Stimulated activated CD8-positive, alpha-beta memory T cell treated with anti-CD3 and anti-CD28 coated beads, Interleukin-15, amount 100 ng/mL, for 4 hours (primary cell): Measurements from ENCODE around the gene MED1.
"Not testable (repeated sequence)": the region's sequence is repeated elsewhere in the genome, so short reads cannot be mapped to it uniquely, and the experiment has no call there.

ENCODE experiments used
- DNase-seq, 2 donors: peaks; one replicate each; pipeline ENCODE4 v3.0.0-alpha.2; 2020; ENCODE audit warnings: low read depth in 2 of 2

MED1 gene

GRCh38 chr17:39450847-39451581 lies at the start of gene MED1:
Gene MED1, minus strand, starts transcription at chr17:39451263. Its CDS starts 201 bp downstream, at chr17:39451062.
- peak; percentile 79 to 81 for DNase-seq

GRCh38 chr17:39496921-39497320 lies 45.9 kb upstream of the MED1 start:
- DNase-seq = not testable (repeated sequence)

- DNase-seq = no peak
Observed at GRCh38 chr17:39487946-39488345, 36.9 kb upstream of the MED1 start.

GRCh38 chr17:39487490-39487889 lies 36.4 kb upstream of the MED1 start:
- not testable (repeated sequence) for DNase-seq

GRCh38 chr17:39486242-39486641 lies 35.2 kb upstream of the MED1 start:
- DNase-seq = no peak

GRCh38 chr17:39485555-39485954 lies 34.5 kb upstream of the MED1 start:
- no peak for DNase-seq

GRCh38 chr17:39484178-39484577 lies 33.1 kb upstream of the MED1 start:
- no peak for DNase-seq

- DNase-seq = no peak
Observed at GRCh38 chr17:39483506-39483905, 32.4 kb upstream of the MED1 start.

- not testable (repeated sequence) for DNase-seq
Observed at GRCh38 chr17:39479631-39480030, 28.6 kb upstream of the MED1 start.

GRCh38 chr17:39473310-39473709 lies 22.2 kb upstream of the MED1 start:
- DNase-seq = no peak

GRCh38 chr17:39468610-39469009 lies 17.5 kb upstream of the MED1 start:
- DNase-seq = not testable (repeated sequence)

GRCh38 chr17:39464639-39465181 lies 13.6 kb upstream of the MED1 start:
- DNase-seq = not testable (repeated sequence)

GRCh38 chr17:39462631-39463375 lies 11.7 kb upstream of the MED1 start:
- no peak for DNase-seq

GRCh38 chr17:39461926-39462569 lies 11.0 kb upstream of the MED1 start:
- no peak for DNase-seq

GRCh38 chr17:39461113-39461925 lies 10.3 kb upstream of the MED1 start, which contains the start of gene CDK12:
Gene CDK12, plus strand, starts transcription at chr17:39461486. Its CDS starts 586 bp downstream, at chr17:39462072.
- peak; percentile 82 to 92 for DNase-seq

GRCh38 chr17:39455919-39456318 lies 4.9 kb upstream of the MED1 start:
- no peak for DNase-seq

- no peak for DNase-seq
Observed at GRCh38 chr17:39450051-39450450, 1.0 kb downstream of the MED1 start.

- DNase-seq = no peak
Observed at GRCh38 chr17:39447561-39447960, 3.5 kb downstream of the MED1 start.

- DNase-seq = no peak
Observed at GRCh38 chr17:39443326-39443725, 7.7 kb downstream of the MED1 start.

- DNase-seq = not testable (repeated sequence)
Observed at GRCh38 chr17:39439868-39440267, 11.2 kb downstream of the MED1 start.

GRCh38 chr17:39429600-39429999 lies 21.5 kb downstream of the MED1 start:
- no peak for DNase-seq
